ENCODE results near the gene EHD1.

The EHD1 gene

DNA sequence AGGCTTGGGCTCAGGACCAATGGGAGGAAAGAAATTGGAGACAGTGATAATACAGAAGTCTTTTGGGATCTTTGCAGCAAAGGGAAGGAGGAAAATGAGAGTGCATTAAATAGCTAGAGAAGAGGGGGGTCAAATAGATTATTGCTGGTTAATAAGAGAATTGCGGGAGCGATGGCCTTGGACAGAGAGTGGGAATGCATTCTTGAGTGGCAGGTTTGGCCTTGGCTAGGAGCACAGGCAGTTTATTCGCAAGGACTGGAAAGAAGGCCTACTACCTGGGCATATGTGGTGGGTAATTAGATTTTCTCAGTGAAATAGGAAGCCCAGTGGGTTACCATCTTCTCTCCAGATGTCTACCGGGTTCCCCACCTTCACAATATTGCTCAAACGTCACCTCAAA, 64.6 kb downstream of the EHD1 start:
- Histone ChIP-seq H3K27ac (ENCODE audit: low read depth, low read length) (peak overlapping the region; percentile 68), H2AFZ (ENCODE audit: low read depth, low read length, severe bottlenecking) (no peak overlapping the region), H3K27me3 (ENCODE audit: low read length) (no peaks in the 10 kb centered on the region), H4K20me1 (ENCODE audit: low read depth, low read length) (no peaks in the 10 kb centered on the region), H3K36me3 (ENCODE audit: low read length) (no peaks in the 10 kb centered on the region), H3K9me3 (ENCODE audit: insufficient read depth, low read length) (no peaks in the 10 kb centered on the region), H3K4me3 (ENCODE audit: insufficient read depth, low read length, poor library complexity, severe bottlenecking) (no peak overlapping the region), H3K9ac (ENCODE audit: low read length) (no peak overlapping the region), H3F3A (ENCODE audit: insufficient read depth) (peaks cover 21% of the 10 kb centered on the region), H3K79me2 (ENCODE audit: insufficient read depth, low read length) (peaks cover 7% of the 10 kb centered on the region; the same call in 1 of the 2 replicates), H3K4me2 (ENCODE audit: low read depth, low read length, poor library complexity, severe bottlenecking) (peak overlapping the region; percentile 28), H3K9me2 (replicated peaks; ENCODE audit: insufficient read depth, low read length) (no peaks in the 10 kb centered on the region)
- TF ChIP-seq, protein P1, sequence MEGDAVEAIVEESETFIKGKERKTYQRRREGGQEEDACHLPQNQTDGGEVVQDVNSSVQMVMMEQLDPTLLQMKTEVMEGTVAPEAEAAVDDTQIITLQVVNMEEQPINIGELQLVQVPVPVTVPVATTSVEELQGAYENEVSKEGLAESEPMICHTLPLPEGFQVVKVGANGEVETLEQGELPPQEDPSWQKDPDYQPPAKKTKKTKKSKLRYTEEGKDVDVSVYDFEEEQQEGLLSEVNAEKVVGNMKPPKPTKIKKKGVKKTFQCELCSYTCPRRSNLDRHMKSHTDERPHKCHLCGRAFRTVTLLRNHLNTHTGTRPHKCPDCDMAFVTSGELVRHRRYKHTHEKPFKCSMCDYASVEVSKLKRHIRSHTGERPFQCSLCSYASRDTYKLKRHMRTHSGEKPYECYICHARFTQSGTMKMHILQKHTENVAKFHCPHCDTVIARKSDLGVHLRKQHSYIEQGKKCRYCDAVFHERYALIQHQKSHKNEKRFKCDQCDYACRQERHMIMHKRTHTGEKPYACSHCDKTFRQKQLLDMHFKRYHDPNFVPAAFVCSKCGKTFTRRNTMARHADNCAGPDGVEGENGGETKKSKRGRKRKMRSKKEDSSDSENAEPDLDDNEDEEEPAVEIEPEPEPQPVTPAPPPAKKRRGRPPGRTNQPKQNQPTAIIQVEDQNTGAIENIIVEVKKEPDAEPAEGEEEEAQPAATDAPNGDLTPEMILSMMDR (IDR thresholded peaks at IDR 0.05; ENCODE audit: insufficient read depth, low read length, poor library complexity, severe bottlenecking): no peak
- no peak for TF ChIP-seq EZH2phosphoT487 (conservative IDR thresholded peaks at IDR 0.05; ENCODE audit: low read length)

DNA sequence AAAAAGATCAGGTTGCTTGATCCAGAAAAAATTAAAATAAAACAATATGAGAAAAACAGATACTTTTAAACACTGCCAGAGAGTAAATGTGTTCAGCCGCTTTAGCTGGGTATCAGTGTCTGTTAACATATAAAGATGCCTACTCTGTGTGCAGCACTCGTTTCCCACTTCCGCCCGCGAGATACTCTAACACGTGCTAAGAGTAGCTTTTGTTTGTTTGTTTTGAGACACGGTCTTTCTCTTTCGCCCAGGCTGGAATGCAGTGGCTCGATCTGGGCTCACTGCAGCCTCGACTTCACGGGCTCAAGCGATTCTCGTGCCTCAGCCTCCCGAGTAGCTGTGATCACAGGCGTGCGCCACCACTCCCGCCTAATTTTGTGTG, 67.5 kb downstream of the EHD1 start:
- H2AFZ ChIP-seq (ENCODE audit: low read depth, low read length, severe bottlenecking): peak overlapping the region; percentile 88
- peak overlapping the region; percentile 78 for H3K9ac ChIP-seq (ENCODE audit: low read length)
- TF ChIP-seq, protein P1 (IDR thresholded peaks at IDR 0.05; ENCODE audit: insufficient read depth, low read length, poor library complexity, severe bottlenecking): no peak
- no peak for TF ChIP-seq EZH2phosphoT487 (conservative IDR thresholded peaks at IDR 0.05; ENCODE audit: low read length)
- no peaks in the 10 kb centered on the region for H3K27me3 ChIP-seq (ENCODE audit: low read length)
- H3F3A ChIP-seq (ENCODE audit: insufficient read depth): peaks cover 21% of the 10 kb centered on the region
- H3K9me3 ChIP-seq (ENCODE audit: insufficient read depth, low read length): no peaks in the 10 kb centered on the region
- peak overlapping the region; percentile 63 for H3K4me2 ChIP-seq (ENCODE audit: low read depth, low read length, poor library complexity, severe bottlenecking)
- H3K79me2 ChIP-seq (ENCODE audit: insufficient read depth, low read length): peaks cover 7% of the 10 kb centered on the region; the same call in 1 of the 2 replicates
- H3K9me2 ChIP-seq (replicated peaks; ENCODE audit: insufficient read depth, low read length): no peaks in the 10 kb centered on the region
- no peaks in the 10 kb centered on the region for H4K20me1 ChIP-seq (ENCODE audit: low read depth, low read length)
- peak overlapping the region; percentile 69 for H3K4me3 ChIP-seq (ENCODE audit: insufficient read depth, low read length, poor library complexity, severe bottlenecking)
- H3K27ac ChIP-seq (ENCODE audit: low read depth, low read length): peak overlapping the region; percentile 76
- no peaks in the 10 kb centered on the region for H3K36me3 ChIP-seq (ENCODE audit: low read length)

DNA sequence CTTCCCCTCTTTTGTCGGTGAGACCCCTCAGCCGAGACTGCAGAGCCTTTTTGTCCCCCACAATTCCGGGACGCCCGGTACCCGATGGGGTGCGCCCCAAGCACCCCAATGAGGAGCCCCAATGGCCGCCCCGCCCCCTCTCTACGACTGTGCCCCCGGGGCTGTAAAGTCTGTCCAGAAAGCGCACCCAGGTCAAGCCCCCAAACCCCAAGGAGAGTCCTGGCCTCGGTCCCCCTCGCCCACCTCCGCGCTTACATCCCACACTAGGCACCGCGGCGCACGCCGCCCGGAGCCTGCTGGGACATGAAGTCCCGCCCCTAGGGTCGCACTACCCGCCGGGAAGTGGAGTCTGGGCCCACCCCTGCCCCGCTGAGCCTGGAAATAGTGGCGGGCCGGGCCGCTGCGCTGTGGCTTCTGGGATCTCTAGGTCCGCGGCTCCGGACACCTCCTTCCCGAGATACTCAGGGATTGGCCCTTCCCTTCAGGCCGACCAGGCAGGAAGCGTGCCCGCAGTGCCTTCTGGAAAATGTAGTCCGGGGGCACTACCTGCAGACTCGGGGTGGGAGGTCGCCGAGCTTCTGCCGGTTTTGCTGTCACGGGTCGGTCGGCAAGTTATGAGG, 68.0 kb downstream of the EHD1 start, which contains the start of gene MEN1:
MEN1 (minus strand) TSS at position 281 of the 620 bp plus-strand sequence. CDS start 442 bp downstream, outside the sequence.
- peak within 1 kb of the TSS; percentile 78 for H3K9ac ChIP-seq (ENCODE audit: low read length)
- no peaks in the 10 kb centered on the region for H3K36me3 ChIP-seq (ENCODE audit: low read length)
- peaks cover 21% of the 10 kb centered on the region for H3F3A ChIP-seq (ENCODE audit: insufficient read depth)
- peak within 1 kb of the TSS; percentile 63 for H3K4me2 ChIP-seq (ENCODE audit: low read depth, low read length, poor library complexity, severe bottlenecking)
- no peaks in the 10 kb centered on the region for H4K20me1 ChIP-seq (ENCODE audit: low read depth, low read length)
- peak within 1 kb of the TSS; percentile 88 for H2AFZ ChIP-seq (ENCODE audit: low read depth, low read length, severe bottlenecking)
- no peaks in the 10 kb centered on the region for H3K9me3 ChIP-seq (ENCODE audit: insufficient read depth, low read length)
- TF ChIP-seq, protein P1 (IDR thresholded peaks at IDR 0.05; ENCODE audit: insufficient read depth, low read length, poor library complexity, severe bottlenecking): no peak
- TF ChIP-seq EZH2phosphoT487 (conservative IDR thresholded peaks at IDR 0.05; ENCODE audit: low read length): no peak
- H3K79me2 ChIP-seq (ENCODE audit: insufficient read depth, low read length): peaks cover 7% of the 10 kb centered on the region; the same call in 1 of the 2 replicates
- peak within 1 kb of the TSS; percentile 69 for H3K4me3 ChIP-seq (ENCODE audit: insufficient read depth, low read length, poor library complexity, severe bottlenecking)
- H3K27me3 ChIP-seq (ENCODE audit: low read length): no peaks in the 10 kb centered on the region
- peak within 1 kb of the TSS; percentile 76 for H3K27ac ChIP-seq (ENCODE audit: low read depth, low read length)
- no peaks in the 10 kb centered on the region for H3K9me2 ChIP-seq (replicated peaks; ENCODE audit: insufficient read depth, low read length)

Measured in SU-DHL-6 (cell line).